H1 (cell line): ENCODE results near the gene CSE1L. TPM values are rescaled to one million over a fixed set of nuclear protein-coding genes. Genes with fewer than 3 reads are reported as not detected.

Source experiments
- HDAC6 ChIP-seq: IDR thresholded peaks from one replicate; pipeline ENCODE4 v1.7.1; 2012; ENCODE audit warnings: low read depth, mild to moderate bottlenecking, inconsistent platforms, low read length, moderate library complexity
- KDM1A ChIP-seq: fragments of 200-600, 300-600 bp; sonication (generic); IDR thresholded peaks from 2 replicates; pipeline ENCODE4 v1.7.1; 2016; ENCODE audit warnings: mild to moderate bottlenecking, low read length, borderline replicate concordance
- MAX ChIP-seq: IDR thresholded peaks from 2 replicates; pipeline ENCODE4 v1.6.1; 2012; ENCODE audit warnings: inconsistent platforms
- RAD21 ChIP-seq, 2 experiments: IDR thresholded peaks in 1 of 2; conservative IDR thresholded peaks in 1 of 2; 2 replicates each; pipeline ENCODE4 v1.6.1; 2011; ENCODE audit warnings: low read depth in 2 of 2, low read length in 2 of 2, improper control_type of control experiment in 1 of 2, inconsistent platforms in 1 of 2, mild to moderate bottlenecking in 1 of 2, moderate library complexity in 1 of 2
- SP2 ChIP-seq: IDR thresholded peaks from 2 replicates; pipeline ENCODE4 v1.6.1; 2012; ENCODE audit warnings: mild to moderate bottlenecking, low read length, inconsistent platforms
- polyA plus RNA-seq, 7 experiments: library from polyadenylated mRNA; depleted of rRNA in 3 of 7; stranded (reverse) in 5 of 7; unstranded in 2 of 7; fragments of >200 nt in 5 of 7; fragments of 200-250 nt in 2 of 7; gene quantifications; 1 replicate in 5 of 7; 2 replicates in 1 of 7; 4 replicates in 1 of 7; pipeline versions ENCODE4 v1.2.1 to v1.2.3, GENCODE V29; 2011 to 2013; ENCODE audit warnings: missing spikeins in 2 of 7, mixed read lengths in 2 of 7
- total RNA-seq: library from RNA; stranded (reverse); fragmentation: NEBNext Ultra II Directional; extraction: Animal tissue kit (Norgen Biotek cat#: 25700); gene quantifications from 2 replicates; pipeline ENCODE4 v1.2.1, GENCODE V29; 2021
- TF ChIP-seq, protein P1 (sequence below): fragments of 300-600 bp; sonication (generic); IDR thresholded peaks from 2 replicates; pipeline ENCODE4 v1.7.1; 2012; ENCODE audit warnings: low read length, moderate library complexity, mild to moderate bottlenecking, inconsistent platforms; ENCODE audit not compliant: insufficient replicate concordance

The CSE1L gene
- total and polyA plus RNA-seq, 2 of the 8 experiments (the other 6 are each of a cell fraction or from before 2014, with no cell fraction given): 94.1 to 269 TPM

- TF ChIP-seq RAD21 (IDR thresholded peaks at IDR 0.05 in 1 of 2, conservative IDR thresholded peaks at IDR 0.05 in 1 of 2; ENCODE audit: low read depth in 2 of 2, low read length in 2 of 2) (no peak), HDAC6 (no peak), SP2 (no peak), MAX (no peak), KDM1A (no peak)
- TF ChIP-seq, protein P1, sequence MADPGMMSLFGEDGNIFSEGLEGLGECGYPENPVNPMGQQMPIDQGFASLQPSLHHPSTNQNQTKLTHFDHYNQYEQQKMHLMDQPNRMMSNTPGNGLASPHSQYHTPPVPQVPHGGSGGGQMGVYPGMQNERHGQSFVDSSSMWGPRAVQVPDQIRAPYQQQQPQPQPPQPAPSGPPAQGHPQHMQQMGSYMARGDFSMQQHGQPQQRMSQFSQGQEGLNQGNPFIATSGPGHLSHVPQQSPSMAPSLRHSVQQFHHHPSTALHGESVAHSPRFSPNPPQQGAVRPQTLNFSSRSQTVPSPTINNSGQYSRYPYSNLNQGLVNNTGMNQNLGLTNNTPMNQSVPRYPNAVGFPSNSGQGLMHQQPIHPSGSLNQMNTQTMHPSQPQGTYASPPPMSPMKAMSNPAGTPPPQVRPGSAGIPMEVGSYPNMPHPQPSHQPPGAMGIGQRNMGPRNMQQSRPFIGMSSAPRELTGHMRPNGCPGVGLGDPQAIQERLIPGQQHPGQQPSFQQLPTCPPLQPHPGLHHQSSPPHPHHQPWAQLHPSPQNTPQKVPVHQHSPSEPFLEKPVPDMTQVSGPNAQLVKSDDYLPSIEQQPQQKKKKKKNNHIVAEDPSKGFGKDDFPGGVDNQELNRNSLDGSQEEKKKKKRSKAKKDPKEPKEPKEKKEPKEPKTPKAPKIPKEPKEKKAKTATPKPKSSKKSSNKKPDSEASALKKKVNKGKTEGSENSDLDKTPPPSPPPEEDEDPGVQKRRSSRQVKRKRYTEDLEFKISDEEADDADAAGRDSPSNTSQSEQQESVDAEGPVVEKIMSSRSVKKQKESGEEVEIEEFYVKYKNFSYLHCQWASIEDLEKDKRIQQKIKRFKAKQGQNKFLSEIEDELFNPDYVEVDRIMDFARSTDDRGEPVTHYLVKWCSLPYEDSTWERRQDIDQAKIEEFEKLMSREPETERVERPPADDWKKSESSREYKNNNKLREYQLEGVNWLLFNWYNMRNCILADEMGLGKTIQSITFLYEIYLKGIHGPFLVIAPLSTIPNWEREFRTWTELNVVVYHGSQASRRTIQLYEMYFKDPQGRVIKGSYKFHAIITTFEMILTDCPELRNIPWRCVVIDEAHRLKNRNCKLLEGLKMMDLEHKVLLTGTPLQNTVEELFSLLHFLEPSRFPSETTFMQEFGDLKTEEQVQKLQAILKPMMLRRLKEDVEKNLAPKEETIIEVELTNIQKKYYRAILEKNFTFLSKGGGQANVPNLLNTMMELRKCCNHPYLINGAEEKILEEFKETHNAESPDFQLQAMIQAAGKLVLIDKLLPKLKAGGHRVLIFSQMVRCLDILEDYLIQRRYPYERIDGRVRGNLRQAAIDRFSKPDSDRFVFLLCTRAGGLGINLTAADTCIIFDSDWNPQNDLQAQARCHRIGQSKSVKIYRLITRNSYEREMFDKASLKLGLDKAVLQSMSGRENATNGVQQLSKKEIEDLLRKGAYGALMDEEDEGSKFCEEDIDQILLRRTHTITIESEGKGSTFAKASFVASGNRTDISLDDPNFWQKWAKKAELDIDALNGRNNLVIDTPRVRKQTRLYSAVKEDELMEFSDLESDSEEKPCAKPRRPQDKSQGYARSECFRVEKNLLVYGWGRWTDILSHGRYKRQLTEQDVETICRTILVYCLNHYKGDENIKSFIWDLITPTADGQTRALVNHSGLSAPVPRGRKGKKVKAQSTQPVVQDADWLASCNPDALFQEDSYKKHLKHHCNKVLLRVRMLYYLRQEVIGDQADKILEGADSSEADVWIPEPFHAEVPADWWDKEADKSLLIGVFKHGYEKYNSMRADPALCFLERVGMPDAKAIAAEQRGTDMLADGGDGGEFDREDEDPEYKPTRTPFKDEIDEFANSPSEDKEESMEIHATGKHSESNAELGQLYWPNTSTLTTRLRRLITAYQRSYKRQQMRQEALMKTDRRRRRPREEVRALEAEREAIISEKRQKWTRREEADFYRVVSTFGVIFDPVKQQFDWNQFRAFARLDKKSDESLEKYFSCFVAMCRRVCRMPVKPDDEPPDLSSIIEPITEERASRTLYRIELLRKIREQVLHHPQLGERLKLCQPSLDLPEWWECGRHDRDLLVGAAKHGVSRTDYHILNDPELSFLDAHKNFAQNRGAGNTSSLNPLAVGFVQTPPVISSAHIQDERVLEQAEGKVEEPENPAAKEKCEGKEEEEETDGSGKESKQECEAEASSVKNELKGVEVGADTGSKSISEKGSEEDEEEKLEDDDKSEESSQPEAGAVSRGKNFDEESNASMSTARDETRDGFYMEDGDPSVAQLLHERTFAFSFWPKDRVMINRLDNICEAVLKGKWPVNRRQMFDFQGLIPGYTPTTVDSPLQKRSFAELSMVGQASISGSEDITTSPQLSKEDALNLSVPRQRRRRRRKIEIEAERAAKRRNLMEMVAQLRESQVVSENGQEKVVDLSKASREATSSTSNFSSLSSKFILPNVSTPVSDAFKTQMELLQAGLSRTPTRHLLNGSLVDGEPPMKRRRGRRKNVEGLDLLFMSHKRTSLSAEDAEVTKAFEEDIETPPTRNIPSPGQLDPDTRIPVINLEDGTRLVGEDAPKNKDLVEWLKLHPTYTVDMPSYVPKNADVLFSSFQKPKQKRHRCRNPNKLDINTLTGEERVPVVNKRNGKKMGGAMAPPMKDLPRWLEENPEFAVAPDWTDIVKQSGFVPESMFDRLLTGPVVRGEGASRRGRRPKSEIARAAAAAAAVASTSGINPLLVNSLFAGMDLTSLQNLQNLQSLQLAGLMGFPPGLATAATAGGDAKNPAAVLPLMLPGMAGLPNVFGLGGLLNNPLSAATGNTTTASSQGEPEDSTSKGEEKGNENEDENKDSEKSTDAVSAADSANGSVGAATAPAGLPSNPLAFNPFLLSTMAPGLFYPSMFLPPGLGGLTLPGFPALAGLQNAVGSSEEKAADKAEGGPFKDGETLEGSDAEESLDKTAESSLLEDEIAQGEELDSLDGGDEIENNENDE: no peak
These were observed 6.3 kb upstream of the CSE1L start (continued) for GRCh38 chr20:49039854-49040253.
